Neural cell (in vitro differentiated cells): ENCODE results near the gene EIF5.

Source experiments
- CTCF ChIP-seq: fragments of 450-650 bp; IDR thresholded peaks from 2 replicates; pipeline ENCODE4 v1.5.1; 2014; ENCODE audit warnings: antibody characterized with exemption, mild to moderate bottlenecking, moderate library complexity; ENCODE audit not compliant: poor library complexity, severe bottlenecking
- EZH2 ChIP-seq: fragments of 200-600, 300-800 bp; shearing (Covaris generic), sonication (generic); IDR thresholded peaks from 2 replicates; pipeline ENCODE4 v1.6.1; 2014; ENCODE audit warnings: antibody characterized with exemption, low read length, borderline replicate concordance, mild to moderate bottlenecking; ENCODE audit not compliant: insufficient read depth, poor library complexity, severe bottlenecking
- MXI1 ChIP-seq: fragments of 450-650 bp; conservative IDR thresholded peaks from 2 replicates; pipeline ENCODE4 v1.6.1; 2014; ENCODE audit warnings: antibody characterized with exemption, mild to moderate bottlenecking; ENCODE audit not compliant: poor library complexity, severe bottlenecking
- POLR2AphosphoS5 ChIP-seq: IDR thresholded peaks from 2 replicates; pipeline ENCODE4 v1.6.1; 2012
- TAF1 ChIP-seq: IDR thresholded peaks from 2 replicates; pipeline ENCODE4 v1.6.1; 2012; ENCODE audit warnings: low read depth

GRCh38 chr14:103310576-103311095 is 23.4 kb upstream of the EIF5 start:
- TF ChIP-seq CTCF (no peak), POLR2AphosphoS5 (no peak), MXI1 (no peak), EZH2 (no peak), TAF1 (no peak)
